NCI-H345 treated with DMSO at 0.1 percent for 48 hours (cell line): Measurements from ENCODE around the gene GPC6.

Experiments used
- DNase-seq: peaks from one replicate; lab custom pipeline; 2025; ENCODE audit not compliant: unreplicated experiment; lab: John Stamatoyannopoulos, UW

The GPC6 gene

DNA sequence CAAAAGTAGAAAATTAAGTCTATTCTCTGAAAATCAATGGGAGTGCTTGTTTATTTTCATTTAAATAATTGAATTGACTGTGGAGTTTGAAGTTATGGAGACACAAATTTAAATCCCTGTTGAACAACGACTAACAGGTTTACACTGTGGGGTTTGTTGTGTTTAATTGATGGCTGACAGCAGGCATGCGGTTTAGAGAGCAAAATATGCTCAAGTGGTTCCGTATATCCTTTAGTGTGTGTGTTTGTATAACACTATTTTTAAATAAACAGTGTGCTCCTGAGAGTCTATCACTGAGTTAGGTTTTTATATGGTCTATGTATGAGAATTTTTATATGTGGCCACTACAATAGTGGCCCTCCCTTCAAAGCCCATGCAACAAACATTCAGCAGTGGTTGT lies 332.0 kb downstream of the GPC6 start:
- DNase-seq = no peak

DNA sequence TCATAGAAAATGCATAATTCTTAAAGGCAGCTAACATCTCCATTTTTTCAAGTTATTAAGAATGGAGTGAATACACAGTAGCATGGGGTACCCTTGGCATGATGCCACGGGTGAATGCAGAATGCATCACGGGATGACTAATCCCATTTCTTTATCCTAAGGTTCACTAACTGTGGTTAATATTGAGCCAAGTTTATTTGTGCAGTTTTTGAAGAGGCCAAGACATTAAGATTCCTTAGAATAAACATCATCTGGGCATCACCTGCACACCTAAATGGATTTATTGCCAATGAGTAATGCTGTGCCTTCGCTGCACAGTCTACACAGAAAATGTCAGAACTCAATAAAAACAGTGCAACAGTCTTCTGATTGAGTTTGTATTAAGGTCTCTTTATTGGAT lies 333.1 kb downstream of the GPC6 start:
- DNase-seq = no peak

DNA sequence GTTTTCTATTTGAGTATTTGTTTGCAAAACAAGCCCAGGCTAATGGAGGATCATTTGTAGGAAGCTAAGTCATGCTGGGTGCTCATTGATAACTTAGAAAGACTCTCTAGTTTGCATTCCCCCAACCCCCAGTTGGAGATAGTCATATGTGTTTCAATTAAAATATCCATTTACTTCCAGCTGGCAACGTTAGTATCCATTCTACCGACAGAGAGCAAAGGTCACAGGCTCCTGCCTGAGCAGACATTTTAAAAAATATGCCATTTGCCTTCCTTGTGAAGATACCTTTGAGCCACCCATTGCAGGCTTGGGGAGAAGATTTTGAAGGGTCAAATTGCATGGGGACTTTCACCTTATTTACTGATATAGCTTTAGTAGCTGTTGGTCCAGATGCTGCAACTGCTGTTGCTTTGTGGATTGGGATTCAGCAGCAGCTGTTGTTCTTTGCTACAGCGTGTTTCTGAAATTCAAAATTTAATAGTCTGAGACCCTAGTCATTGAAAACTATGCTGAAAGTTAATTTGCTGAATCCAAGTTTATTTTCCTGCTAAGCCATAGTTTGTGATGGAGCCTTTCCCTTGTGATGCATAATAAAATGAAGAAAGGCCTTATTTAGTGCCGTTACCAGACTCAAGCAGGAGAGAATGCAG lies 335.1 kb downstream of the GPC6 start:
- no peak for DNase-seq

DNA sequence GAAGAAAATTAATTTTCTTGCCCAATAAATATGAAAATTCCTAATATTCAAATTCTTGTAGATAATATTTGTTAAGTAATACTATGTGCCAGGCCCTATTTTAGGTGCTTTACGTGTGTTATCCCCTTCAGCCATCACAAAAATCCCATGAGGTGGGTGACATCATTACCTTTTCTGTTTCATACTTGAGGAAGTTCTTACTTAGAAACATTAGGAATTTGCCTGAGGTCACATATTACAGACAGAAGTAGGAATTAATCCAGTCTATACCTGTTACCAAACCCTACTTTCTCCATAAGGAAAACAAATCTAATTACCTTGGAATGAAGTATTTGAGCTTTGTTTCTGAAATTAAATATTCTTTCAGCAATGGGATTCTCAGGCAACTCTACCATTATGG lies 336.1 kb downstream of the GPC6 start:
- no peak for DNase-seq

DNA sequence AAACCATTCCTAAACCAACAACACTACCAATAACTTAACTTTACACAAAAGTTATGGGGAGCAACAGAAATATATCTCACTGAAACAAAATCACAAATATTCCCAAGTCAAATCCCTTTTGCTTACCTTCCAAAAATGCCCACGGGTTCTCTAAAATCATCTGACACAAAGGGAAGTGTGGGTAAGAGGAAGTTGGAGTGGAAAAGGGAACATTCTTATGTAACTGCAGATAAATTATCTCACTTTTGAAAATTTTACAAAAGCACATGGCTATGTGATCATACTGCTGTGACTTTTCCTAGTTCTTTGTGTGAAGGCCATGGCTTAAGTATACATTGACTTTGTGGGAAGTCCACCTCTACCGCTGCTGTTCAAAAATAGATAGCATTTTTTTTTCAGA lies 350.5 kb downstream of the GPC6 start:
- DNase-seq = no peak

DNA sequence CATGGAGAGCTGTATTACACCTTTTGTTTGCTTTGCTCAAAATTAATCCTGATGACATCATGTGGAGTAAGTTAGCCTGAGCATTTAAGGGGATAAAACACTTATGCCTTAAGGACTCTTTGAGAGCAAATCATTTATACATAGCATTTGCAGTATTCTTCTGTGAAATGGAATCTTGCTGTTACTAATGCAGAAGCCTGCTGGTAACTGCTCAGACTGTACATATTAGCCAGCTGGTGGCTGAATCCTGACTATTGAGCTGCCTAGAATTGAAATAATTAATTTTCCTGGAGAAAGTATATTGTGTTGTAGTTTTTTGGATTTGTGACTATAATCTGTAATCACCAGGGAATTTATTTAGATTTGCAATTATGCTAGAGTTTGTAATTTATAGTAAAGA lies 363.2 kb downstream of the GPC6 start:
- no peak for DNase-seq

DNA sequence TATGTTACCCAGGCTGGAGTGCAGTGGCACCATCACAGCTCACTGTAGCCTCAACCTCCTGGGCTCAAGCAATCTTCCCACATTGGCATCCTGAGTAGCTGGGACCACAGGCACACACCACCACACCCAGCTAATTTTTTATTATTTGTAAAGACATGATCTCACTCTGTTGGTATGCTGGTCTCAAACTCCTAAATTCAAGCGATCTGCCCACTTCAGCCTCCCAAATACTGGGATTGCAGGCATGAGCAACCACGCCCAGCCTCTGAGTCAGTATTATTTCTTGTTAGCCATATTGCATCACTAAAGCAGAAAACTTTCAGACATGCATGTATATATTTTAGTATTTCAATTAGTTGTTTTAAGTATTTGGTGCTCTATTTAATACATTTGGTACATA lies 376.4 kb downstream of the GPC6 start:
- DNase-seq = no peak

DNA sequence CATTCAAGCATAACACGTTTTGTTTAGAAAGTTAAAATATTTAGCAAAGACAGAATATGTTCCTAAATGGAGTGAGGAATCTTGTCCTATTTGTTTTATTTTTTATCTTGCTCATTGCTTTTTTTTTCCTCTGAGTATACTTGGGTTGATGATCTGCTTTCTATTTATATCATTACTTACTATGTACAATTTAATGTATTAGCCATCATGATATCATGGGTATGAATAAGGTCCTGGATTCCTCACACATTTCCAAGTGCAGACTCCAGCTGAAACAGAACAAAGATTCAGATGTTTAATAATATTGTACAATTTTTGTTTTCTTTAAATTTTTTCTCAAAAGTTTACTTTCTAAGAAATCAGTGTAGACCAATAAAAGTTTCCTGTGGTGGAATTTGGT lies 388.2 kb downstream of the GPC6 start:
- no peak for DNase-seq

DNA sequence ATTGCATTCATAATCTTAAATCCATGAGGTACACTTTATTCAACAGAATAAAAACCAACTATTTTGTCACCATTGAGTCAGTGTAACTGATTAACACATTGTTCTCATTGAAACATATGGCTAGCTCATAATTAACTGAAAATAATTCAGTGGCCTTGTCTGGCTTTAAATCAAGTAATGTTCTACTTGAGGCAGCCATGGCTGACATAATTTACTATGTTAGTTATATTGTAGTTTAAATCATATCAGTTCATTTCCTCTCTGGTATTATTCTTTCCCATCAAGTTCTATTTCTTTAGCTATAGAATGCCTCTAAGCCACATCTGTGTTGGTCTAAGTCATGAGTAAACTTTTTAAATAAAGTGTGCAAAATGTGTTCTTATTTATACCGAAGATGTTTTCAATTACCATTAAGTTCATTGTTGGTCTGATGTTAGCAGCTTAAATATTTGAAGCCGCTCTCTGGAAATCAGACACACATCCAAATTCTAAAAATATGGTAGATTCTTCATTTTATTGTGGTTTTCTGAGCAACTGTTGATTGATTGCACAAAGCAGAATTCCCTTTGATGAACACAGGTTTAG lies 393.7 kb downstream of the GPC6 start:
- no peak for DNase-seq

DNA sequence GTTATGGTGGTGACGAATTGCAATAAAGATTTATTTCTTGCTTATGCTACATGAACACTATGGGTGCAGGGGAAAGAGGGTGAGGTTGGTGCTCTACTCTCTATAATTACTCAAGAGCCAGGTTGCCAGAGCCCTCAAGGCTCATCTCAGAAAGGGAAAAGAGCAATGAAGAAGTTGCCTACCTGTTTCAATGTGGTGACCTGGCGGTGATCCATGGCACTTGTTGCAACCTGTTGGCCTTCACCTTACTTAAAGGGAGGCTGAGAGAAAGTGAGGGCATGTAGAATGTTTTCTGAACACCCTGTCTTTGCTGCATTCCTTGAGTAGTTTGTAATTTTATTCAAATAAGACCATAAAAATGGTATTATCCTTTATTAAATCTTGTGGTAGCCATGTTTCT lies 394.4 kb downstream of the GPC6 start:
- DNase-seq = no peak

DNA sequence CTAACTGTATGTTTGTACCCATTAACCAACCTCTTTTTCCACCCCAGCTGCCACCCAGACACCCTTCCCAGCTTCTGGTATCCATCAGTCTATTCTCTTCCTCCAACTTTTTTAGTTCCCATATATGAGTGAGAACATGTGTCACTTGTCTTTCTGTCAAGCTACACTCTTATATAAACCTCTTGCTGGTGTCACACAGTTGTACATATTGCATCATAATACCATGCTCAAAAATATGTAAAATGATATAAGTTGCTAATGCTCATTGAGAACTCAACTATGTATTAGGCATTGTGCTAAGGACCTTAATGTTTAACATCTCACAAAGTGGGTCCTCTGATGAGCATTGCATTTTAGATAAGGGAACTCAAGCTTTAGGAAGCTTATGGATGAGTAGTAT lies 395.4 kb downstream of the GPC6 start:
- DNase-seq = no peak

DNA sequence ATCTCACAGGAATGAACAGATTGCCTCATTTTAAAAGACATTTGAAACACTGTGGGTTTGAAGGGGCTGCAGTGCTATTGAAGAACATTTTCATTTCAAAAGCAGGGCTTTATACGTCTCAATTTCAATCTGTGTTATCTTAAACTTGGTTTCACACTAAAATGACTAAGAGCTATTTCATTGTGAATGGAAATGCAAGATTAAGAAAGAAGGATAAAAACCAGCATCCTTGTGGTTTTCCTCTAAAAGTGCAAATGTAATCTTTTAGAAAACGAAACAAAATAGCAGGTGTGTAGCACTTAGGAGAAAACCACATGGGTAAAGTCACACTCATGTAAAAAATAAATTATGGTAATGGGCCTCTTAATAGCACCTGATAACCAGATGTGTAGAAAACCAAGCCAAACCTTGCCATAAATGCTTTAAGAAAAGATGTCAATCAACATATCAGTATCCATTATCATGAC lies 397.7 kb downstream of the GPC6 start:
- no peak for DNase-seq

DNA sequence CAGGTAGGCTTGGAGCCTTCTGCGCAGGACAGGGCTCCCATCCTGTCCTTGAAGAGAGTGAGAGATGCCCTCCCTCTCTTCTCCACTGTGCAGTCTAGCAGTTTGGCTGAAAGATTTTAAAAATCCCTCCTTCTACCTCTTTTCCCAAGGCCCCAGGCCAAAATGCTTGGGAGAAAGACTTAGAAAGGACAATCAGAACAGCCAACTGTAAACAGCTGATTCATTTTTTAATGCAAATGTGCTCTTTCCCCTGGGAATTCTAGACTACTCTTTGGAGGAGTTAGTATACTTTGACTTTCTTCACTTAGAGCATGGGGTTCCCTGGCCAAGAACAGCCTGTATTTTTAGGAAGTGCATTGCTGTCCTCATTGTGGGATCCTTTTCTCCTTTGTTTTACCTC lies 398.9 kb downstream of the GPC6 start:
- no peak for DNase-seq

DNA sequence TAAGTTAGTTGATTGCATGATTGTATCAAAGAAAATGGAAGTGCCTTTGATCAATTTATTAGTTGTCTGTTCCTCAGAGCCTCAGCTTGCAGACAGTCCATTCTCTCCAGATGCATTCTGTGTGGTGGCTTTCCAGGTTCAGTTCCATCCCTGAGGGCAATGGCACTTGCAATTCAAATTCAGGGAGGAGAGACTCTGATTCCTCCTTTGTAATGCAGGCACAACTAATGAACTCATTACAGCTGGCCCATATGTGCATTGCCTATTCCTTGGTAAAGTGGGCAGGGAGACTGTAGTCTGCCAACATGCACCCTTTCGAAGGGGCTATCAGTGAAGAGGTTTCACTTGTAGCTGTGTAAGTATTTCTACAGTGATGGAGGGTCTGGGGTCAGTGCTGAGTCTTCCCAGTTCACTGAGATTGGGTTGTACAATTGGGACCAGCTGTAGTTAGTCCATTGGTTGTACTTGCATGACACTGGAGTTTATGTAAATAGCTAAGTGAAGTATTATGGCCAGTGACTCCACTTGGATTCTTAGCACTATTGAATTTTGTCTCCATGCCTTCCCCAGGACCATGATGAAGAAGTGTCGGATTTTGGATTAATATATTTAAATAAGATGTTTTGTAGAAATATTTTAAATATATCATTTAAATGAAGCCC lies 401.7 kb downstream of the GPC6 start:
- no peak for DNase-seq

DNA sequence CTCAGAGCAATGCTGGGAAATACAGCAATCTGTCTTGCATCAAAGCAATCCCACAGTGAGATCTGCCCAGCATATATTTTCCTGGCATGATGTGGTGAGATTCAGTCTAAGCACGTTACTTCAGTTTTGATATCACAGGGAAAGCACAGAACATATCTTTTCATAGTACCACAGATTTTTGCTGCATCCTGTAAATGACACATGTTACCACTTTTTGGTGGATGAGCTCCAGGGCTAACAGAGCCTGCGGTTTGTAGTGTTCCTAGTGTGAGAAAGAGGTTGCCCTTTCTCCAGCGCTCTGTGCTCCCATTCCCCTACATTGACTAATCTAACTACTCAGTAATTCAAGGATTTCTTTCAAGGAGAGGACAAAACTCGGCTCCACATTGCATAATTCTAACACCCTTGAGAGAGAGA lies 409.0 kb downstream of the GPC6 start:
- no peak for DNase-seq

DNA sequence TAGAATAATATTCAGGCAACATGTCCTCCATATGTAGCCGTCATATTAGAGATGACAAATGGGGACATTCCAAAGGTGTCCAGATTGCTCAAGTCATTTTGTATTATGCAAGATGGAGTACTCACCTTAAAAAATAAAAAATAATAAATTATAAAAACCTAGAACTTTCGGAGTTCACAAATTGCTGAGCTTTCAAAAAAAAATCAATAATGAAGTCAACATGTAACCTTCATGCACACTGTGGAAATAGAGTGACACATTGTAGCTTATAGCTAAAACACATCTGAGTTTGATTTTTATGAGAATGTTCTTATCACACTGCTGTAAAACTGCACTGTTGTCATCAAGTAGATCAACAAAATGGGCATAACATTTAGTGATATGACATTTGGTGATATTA lies 411.2 kb downstream of the GPC6 start:
- DNase-seq = no peak

DNA sequence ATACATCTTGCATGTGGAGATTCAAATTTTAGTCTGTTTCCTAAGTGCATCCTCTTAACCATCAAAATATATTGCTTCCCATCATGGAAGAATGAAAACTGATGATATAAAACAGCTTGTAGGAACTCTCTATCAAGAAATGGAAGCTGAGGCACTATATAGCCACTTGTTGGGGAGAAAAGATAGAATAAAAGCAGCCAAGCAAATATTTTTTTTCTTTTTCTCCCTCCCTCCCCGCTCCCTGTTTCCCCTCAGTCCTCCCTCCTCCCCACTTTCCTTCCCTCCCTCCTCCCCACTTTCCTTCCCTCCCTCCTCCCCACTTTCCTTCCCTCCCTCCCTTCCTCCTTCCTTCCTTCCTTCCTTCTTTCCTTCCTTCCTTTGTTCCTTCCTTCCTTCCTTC lies 413.8 kb downstream of the GPC6 start:
- no peak for DNase-seq

DNA sequence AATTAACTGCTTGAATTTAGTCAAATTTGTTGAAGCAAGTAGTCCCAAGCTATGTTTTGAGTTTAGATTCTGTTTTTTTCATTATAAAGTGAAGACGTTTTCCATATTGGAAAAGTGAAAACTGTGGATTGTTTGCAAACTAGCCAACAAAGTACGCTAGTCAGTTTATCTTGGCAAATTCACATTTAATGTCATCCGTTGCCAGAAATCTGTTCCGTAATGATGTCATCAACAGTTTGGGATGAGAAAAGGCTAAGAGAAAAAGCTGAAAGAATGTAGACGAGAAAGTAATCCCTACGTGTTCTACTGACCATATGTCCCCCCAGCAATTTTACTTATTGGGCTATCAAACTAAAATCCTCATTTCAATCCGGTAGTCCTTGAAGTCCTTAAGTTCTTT lies 419.6 kb downstream of the GPC6 start:
- no peak for DNase-seq

DNA sequence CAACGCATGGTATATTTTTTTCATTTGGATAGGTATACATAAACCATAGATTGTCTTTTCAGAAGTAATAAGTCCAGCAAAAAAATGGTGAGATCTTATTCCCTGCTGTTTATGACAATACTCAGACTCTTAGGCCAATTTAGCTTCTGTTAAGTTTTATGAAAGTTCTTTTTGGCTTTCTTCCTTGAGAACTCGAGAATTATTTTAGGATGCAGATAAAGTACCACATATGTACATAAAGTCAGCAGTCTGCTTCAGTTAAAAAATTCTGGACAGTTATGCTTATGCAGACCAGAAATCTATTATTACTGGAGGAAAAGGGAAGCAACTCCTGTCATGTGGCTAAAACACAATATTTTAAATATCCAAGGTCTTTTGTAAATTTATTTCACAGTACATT lies 422.9 kb downstream of the GPC6 start:
- no peak for DNase-seq

DNA sequence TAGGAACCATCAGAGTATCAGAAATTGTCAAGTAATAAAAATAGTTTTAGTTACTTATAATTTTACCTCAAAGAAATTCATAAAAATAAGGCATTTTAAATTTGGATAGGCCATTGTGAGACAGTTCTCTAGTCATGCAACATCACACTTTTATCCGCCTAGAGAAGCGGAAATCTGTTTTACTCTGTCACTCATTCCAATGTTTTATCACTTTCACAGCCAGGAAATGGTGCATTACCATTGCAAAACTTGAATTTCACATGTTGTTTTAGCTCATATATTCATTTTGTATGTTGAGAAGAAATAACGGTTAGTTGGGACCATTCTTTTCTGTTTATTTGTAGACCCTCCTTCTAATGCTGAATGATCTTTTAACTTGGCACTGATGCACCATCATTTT lies 427.2 kb downstream of the GPC6 start:
- no peak for DNase-seq

DNA sequence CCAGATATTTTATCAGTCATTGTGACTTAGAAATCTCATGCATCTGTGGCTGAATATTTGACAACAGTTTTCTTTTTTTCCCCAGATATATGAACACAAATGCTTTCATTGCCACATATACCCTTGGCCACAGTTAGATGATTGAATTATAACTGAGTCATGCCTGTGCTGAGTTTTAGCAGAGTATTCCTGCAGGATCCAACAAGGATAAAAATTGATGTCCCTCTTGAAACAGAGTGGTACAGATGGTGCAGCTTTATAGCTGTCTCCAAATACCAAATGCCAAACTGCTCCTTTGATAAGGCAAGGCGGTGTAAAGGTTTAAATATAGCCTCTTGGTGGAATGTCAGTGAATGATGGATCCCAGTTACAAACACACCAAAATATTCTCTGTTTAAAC lies 428.5 kb downstream of the GPC6 start:
- DNase-seq = no peak

DNA sequence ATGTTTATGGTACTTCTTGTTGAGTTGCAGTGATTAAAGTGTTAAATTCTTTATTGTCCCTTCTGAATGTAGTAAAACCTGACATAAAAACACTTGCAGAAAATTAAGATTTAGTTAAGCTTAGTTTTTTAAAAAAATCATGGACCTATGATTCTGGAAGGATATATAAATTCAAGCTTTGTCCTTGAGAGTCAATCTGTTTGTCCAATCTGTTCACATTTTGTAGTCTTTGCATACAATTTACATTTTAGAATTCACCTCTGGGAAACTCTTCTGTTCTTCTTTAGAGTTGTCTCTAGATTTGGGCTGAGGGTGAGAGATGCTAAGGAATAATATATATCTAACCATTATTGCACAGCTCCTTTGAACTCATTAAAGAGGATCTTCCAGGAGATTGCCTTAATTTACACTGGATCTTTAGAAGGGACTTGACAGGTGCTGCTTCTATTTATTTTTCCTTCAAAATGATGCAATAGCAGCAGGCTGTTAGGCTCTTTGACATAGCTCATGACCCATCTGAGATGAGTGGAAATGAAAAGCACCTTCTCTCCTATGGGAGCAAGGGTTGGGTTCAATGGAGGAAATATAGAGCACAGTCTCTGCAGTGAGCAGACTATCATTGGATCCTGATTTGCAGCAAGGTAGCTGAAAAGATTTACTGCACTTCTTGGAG lies 433.9 kb downstream of the GPC6 start:
- no peak for DNase-seq
